Stimulated activated CD4-positive, alpha-beta T cell treated with anti-CD3 and anti-CD28 coated beads, Interleukin-2, amount 100 ng/mL, for 24 hours (primary cell): Measurements from ENCODE around the gene DIAPH2.
"Not testable (repeated sequence)": the region's sequence is repeated elsewhere in the genome, so short reads cannot be mapped to it uniquely, and the experiment has no call there.

Experiments
- DNase-seq, 2 donors: peaks; one replicate each; pipeline ENCODE4 v3.0.0-alpha.2; 2020

DIAPH2 gene

DNA sequence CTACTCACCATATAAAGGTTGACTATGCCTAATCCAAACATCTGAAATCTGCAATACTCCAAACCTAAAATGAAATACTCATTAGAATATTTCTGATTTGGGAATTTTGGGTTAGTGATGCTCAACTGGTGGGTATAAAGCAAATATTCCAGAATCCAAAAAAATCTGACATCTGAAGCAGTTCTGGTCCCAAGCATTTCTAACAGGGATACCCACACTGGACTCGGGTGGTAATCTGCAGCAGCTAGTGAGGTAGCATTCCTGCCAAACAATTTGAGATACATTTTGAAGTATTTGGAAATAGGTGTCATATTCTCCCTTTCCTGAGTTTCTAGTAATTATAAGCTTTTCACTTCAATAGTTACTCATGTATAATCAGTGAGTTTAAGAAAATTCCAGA lies 149.5 kb downstream of the DIAPH2 start:
- no peak for DNase-seq

DNA sequence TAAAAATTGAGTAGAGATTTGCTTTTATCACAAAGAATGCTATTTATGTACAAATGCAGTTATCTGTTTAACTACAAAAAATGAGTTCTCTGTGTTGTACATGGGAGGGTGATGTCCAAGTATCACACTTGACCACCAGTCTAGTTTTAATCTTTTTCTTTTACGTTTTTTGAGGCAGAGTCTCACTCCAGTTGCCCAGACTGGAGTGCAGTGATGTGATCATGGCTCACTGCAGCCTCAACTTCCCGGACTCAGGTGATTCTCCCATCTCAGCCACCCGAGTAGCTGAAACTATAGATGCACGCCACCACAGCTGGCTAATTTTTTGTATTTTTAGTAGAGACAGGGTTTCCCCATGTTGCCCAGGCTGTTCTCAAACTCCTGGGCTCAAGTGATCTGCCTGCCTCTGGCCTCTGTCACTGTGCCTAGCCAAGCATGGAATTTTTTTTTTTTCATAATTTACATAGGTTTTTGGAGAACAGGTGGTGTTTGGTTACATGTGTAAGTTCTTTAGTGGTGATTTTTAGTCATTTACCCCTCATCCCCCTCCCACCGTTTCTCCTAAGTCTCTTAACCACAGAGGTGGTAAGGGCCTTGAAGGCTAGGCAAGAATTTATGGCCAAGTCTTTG lies 151.1 kb downstream of the DIAPH2 start:
- DNase-seq, result no peak

DNA sequence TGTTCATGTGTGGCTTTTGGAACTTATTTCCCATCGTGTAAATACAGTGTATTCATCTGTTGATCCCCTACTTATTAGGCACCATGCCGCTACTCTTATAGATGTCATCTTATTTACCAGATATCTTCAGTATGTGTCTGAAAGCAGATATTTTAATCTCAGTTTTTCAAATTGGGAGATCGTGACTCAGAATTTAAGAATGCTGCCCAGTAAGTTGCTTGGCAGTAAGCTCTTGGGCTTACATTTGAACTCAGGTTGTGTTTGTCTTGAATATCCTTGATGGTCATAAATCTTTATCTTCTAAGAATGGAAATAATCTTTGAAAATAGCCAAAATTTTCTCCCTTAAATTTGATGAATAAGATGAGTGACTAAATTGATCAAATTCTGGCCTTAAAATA lies 153.2 kb downstream of the DIAPH2 start:
- DNase-seq, result no peak

DNA sequence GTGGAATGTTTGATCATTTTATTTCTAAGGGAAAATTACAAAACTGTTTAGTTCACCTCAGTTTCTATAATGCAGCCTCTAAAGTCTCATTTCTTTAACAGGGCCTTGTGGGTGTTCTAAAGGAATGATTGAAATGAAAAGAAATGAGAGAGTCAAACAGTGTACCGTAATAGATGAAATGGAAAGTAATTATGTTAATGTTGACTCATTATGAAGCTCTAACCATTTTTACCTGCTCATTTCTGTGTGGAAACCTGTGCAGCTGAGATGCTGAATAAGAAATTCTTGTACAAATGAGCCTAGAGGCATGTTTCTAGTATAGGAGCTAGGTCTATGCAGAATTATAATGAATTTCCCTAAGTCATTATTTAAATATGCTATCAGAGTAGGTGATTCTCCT lies 153.9 kb downstream of the DIAPH2 start:
- DNase-seq, result no peak

DNA sequence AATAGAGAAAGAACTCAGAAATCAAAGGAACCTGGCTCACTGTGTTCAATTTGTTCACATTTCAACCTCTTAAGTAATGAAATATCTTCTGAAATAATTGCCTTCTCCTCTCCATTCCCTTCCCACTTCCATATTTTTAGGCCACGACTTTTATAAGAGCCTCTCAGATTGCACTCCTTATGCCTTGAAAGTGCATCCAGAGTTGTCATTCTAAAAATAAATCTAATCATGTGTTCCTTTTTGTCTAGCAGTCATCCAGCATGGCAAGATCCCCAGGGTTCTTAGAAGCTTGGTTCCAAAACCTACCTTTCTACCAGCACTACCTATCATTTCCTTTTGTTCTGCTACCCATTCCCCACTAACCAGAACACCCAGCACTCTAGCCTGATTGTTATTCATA lies 156.7 kb downstream of the DIAPH2 start:
- DNase-seq, result no peak

DNA sequence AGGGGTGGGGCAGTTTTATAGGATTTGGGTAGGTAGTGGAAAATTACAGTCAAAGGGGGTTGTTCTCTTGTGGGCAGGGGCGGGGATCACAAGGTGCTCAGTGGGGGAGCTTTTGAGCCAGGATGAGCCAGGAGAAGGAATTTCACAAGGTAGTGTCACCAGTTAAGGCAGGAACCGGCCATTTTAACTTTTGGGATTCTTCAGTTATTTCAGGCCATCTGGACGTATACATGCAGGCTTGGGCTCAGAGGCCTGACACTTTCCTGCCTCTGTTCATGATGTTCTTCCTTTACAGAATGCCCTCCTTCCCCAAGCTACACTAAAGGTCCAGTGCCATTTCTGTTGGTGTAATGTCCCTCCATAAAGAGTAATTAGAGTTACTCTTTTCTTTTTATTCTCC lies 157.2 kb downstream of the DIAPH2 start:
- DNase-seq, result not testable (repeated sequence)

DNA sequence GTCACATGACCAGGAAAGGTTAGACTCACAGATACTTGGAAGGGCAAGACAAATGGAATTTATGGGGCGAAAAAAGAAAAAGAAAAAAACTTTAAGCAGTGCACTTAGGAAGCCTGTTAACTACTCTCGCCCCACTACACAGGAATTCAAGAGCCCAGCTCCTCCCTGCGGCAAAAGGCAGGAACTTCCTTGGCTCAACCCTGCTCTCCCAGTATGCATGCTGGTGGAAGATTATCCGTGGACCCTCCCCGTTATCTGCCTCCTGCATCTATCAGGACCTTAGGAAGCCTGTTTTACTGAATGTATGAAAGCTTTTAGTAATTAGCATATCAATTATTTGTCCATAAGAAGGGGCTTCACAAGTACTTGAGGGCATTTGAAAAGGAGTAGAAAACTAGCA lies 158.9 kb downstream of the DIAPH2 start:
- no peak for DNase-seq

DNA sequence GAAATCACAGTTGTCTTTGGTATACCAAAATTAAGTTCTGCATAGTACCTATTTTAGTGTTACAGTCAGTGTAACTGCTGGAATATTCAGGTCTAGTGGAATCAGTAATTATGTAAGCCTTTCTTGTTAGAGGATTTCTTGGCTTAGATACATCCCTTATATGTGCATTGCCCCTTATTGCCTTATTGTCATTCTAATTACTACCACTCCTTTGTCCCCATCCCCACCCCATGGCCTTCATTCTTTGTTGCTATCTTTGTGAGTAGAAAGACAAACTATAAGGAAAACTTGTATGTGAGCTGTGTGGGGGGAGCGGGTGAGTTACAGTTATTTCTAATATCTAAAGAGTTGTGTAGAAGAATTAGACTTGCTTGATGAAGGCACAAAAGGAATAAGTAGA lies 162.2 kb downstream of the DIAPH2 start:
- no peak for DNase-seq

DNA sequence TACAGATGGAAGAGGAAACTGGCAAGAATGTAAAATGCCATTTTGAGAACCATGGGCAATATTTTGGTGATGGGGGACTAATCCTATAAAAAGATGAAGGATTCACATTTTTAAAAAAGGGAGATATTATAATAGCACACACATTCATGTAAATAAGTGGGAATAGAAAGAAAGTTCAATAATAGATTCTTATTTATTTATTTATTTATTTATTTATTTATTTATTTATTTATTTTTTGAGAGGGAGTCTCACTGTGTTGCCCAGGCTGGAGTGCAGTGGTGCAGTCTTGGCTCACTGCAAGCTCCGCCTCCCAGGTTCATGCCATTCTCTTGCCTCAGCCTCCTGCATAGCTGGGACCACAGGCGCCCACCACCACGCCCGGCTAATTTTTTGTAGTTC lies 174.8 kb downstream of the DIAPH2 start:
- DNase-seq, result not testable (repeated sequence)

DNA sequence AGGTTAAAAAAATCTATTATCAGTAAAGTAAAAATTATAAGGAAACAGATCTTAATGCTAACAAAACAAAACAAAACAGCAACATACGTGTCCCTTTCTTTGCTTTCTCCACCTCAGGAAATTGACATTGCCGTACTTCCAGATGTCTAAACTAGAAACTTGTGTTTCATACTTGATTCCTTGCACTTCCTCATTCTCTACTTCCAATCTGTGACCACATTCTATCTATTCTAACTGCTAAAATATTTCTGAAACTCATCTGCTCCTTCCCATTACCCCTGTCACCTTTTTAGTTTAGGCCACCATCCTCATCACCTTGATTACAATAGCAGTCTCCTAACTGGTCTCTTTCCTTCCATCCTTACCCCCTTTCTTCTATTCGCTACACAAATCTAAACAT lies 176.6 kb downstream of the DIAPH2 start:
- DNase-seq, result no peak

DNA sequence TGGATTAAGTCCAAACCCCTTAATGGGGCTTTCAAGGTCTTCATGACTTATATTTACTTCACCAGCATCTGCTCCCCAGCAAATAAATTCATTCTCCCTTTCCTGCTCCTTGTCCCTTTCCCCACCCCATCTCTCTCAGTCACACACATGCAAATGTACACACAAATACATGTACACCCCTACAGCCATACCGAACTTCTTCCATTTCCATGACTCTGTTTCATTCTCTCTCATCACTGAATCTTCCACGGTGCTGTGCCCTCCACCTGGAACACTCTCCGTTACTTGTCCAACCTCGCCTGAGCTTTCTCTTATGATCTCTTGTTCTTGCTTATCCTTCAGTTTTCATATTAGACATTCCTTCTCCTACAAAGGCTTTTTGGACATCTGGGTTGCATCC lies 177.0 kb downstream of the DIAPH2 start:
- DNase-seq, result no peak

DNA sequence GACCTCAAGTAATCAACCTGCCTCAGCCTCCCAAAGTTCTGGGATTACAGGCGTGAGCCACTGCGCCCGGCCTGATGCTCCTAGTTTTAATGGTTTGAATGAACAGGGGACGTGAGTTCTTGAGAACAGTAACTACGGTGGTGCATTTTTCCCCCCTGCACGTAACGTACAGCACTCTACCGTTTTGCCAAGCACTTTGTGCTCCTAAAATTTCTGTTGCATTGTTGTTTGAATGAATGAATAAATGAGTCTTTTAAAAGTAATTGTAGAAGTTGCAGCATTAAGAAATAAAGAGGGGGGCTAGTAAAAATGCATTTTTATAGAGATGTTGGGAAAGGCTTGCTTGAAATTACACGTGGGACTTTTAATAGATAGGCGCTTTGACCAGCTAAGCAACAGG lies 199.0 kb downstream of the DIAPH2 start, which contains the start of gene RPA4:
RPA4 (plus strand) TSS at position 301 of the 400 bp plus-strand sequence. CDS start 403 bp downstream, outside the sequence.
- no peak for DNase-seq

DNA sequence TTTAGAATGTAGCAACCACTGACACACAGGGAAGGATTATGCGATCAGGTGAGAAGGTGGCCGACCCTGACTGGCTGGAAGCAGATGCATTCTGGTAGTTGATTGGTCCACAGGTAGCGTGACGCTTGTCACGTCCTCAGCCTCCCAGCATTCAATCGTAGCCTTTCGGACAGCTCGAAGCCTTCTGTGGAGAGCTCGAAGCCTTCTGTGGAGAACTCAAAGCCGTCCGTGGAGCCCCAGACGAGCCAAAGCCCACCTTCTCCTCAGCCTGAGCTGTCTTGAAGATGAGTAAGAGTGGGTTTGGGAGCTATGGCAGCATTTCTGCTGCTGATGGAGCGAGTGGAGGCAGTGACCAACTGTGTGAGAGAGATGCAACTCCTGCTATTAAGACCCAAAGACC lies 199.4 kb downstream of the DIAPH2 start:
- no peak for DNase-seq

DNA sequence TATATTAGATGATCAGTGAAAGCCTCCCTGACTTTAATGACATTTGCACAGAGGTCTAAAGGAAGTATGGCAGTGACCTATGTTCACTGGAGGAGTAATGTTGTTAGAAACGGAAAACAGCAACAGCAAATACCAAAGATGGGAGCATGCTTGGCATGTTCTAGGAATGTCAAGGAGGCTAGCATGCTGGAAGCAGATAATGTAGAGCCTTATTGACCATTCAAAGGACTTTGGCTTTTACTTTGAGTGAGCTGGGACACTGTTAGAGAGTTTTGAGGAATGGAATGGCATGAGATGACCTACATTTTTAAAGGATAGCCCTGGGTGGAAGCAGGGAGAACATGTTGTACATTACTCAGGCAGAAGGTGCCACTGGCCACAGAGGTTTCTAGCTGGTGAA lies 205.1 kb downstream of the DIAPH2 start:
- DNase-seq, result no peak

DNA sequence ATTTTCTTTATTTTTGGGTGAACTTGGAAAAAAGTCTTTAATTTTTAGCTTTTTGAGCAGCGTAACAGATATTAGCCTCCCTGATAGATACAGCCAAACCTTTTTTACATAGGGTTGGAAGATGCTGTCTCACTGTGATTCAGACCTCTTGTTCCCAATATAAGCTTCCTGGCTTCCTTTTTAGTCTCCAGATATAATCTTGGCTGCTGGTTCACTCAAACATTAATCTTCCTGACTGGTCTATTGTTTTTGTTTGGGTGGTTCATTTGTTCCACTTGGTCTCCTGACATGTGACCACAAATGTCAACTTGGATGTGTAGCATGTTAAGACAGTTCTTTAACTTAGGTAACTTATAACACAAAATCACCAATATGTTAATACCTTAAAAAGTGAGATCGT lies 222.1 kb downstream of the DIAPH2 start:
- no peak for DNase-seq

DNA sequence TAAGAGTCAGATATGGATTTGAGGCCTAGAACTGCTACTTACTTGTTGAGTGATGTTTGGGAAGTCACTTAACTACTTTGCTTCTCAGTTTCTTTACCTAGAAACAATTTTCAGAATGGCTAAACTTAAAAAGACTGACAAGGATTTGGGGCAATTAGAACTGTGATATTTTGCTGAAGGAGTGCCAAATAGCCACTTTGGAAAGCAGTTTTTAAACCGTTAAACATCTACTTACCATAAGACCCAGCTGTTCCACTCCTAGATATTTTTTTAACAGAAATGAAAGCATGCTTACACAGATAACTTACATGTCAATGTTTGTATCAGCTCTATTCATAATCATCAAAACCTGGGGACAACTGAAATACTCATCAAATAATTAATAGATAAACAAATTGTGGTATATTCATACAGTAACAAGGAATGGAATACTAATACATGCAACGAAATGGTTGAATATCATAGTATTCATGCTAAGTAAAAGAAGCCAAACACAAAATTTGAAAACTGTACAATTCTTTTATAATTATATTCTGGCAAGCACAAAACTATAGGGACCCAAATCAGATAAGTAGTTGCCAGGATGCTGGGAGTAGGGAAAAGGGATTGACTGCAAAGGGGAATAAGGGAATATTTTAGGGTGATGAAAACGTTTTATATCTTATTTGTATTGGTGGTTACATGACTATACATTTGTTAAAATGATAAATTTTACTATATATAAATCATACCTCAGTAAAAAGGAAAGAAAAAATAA lies 223.1 kb downstream of the DIAPH2 start:
- DNase-seq, result no peak

DNA sequence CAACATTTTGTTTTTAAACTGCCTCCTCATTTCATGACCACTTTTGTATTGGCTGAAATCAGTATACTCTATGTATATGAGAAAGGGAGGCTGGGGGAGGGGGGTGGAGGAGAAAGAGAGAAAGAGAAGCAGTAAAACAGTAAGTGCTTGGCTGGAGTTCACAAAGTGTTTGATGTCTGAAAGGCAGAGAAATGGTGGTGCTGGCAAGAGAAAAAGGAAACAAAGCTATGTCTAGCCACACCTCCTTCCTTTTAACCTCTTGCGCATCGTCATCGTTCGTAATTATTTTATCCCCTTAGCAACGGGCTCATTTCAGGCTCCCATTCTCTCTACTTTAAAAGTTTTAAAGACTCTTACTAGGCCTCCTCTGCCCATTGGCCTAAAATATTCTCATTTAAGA lies 224.6 kb downstream of the DIAPH2 start:
- no peak for DNase-seq

DNA sequence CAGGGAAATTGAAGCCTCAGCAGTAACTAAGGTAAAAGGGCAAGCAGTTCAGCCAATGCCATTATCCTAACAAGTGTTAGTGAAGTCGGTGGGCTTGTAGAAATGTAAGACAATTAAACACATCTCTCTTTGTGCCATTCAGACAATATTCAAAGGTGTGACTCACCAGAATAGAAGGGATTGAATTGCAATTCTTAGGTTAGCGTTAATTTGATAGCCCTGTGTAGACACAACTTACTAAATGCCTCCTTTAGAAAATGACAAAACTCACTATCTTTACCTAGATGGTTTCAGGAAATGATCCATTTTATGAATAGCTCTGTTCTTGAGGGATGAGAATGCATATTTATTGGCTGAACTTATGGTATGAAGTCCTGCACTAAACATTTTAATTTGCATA lies 234.2 kb downstream of the DIAPH2 start:
- DNase-seq, result no peak

DNA sequence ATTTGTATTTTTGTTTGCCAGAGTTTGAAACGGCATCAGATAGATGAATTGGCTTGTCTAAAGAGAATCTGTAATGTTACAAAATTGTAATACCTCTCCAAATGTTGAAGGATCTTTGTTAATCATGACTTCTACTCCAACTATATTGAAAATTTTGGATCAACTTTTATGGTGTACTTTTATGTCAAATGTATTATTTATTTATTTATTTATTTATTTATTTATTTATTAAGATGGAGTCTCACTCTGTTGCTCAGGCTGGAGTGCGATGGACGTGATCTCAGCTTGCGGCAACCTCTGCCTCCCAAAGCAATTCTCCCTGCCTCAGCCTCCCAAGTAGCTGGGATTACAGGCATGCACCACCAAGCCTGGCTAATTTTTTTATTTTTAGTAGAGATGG lies 235.0 kb downstream of the DIAPH2 start:
- DNase-seq, result no peak

DNA sequence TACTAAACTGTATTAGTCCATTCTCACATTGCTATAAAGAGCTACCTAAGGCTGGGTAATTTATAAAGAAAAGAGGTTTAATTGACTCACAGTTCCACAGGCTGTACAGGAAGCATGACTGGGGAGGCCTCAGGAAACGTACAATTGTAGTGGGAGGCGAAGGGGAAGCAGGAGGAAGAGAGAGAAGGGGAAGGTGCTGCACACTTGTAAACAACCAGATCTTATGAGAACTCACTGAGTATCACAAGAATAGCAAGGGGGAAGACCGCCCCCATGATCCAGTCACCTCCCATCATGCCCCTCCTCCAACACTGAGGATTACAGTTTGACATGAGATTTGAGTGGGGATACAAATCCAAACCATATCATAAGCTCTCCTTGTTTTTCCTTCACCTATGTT lies 239.9 kb downstream of the DIAPH2 start:
- no peak for DNase-seq

DNA sequence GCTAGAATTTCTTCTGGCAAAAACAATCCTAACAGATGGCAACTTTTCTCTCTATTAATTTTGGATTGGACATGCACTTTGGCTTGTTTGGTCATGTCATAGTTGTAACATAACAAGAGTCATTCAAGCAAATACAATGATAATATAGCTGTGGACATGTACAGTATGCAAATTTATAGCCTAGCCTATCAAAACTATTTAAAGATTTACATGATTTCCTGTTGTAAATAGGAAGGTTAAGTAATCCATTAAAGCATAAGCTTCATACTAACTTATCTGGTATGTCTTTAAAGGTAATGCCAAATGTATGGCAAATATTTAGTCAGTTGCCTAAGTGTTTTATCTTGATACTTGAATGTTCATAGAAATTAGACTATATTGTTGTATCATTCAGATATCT lies 244.4 kb downstream of the DIAPH2 start:
- no peak for DNase-seq

DNA sequence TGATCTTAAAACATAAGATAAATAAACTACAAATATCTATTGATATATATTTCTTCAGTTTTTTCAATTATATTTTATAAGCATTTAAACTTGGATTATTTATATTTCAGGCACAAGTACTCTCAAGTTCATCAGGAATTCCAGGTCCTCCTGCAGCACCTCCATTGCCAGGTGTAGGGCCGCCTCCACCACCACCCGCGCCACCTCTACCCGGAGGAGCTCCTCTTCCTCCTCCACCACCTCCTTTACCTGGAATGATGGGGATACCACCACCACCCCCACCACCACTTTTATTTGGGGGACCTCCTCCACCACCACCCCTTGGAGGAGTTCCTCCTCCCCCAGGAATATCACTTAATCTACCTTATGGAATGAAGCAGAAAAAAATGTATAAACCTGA lies 273.1 kb downstream of the DIAPH2 start:
- DNase-seq, result no peak

DNA sequence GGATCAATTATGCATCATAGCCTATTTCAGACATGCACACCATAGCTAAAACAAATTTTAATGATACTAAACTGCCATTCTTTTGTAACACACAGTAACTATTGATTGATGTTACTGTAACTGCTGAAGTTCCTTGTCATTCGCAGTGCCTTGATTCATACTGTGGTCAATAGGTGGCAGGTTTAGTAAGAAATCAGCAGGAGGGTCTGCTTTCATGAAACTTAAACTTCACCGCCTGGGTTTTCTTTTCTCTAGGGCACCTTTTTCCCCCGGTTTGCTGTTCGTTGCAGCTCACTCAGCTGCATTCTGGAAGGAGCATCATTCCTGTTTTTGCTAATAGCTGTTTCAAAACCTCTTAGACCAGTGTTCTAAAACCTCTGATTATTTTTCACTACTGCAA lies 287.2 kb downstream of the DIAPH2 start:
- no peak for DNase-seq

DNA sequence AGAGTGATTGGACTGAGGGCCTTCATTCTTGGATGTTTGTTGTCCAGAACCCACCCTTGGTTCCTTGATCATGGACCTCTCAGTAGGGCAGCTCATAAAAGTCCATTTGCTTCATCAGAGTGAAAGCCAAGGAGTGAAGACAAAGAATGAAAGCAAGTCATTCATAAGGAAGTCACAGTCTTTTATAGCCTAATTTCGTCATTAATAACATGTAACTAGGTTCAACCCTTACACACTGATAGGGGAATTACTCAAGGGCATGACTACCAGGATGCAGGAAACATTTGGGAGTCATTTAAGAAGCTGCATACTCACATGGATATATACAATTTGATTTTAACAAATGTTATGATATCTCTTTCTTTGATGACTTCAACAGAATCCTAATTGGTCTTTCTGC lies 294.3 kb downstream of the DIAPH2 start:
- DNase-seq, result no peak

DNA sequence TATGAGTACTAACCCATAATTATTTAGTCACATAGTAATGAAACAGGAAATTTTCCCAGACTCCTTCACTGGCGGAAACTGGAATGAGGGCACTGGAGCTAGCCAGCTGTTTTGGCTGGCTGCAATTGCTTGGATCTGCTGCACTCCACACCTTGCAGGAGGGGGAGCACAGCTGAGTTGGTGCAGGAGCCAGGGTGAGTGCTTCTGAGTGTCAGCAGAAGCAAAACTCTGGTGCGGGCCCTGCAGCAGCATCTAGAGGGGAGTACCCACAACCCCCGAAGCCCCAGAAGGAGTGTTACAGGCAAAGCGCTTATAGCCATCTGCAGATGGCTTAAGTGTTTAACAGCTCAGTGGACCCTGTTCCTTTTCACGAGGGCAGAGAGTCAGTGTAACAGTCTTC lies 295.1 kb downstream of the DIAPH2 start:
- DNase-seq, result no peak
